GM13976 (cell line): ENCODE data around the gene KIAA2012.

Experiments
- DNase-seq: peaks from one replicate; pipeline ENCODE4 v3.0.0; 2012; ENCODE audit warnings: low spot score
- CTCF ChIP-seq: IDR thresholded peaks from 2 replicates; pipeline ENCODE4 v1.5.1; 2012; ENCODE audit warnings: borderline replicate concordance, mild to moderate bottlenecking; ENCODE audit not compliant: insufficient read depth; ENCODE audit errors: extremely low read depth, missing control alignments, control extremely low read depth
- in situ Hi-C: fragments of 300-500 bp; cut with MboI; formaldehyde crosslinking; loops from one replicate; pipeline ENCODE4 v1.12.0; 2022; ENCODE audit warnings: low sequenced_read_pairs, mixed read lengths, inconsistent platforms; ENCODE audit not compliant: unreplicated experiment

The KIAA2012 gene

DNA sequence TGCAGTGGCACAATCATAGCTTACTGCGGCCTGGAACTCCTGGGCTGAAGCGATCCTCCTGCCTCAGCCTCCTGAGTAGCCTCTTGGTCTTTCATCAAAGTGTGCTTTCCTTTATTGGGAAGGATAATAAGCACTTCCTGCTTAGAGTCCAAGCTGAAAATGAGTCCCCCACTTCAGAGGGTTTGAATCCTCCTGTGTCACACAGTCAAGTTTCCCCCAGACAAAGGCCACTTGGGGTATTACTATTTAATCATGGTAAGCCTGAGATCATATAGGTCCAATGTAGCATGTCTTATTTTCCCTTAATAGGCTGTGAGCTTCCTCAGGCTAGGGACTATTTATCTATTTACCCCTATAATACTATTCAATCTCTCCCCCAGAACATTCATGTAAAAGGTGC lies 11.4 kb upstream of the KIAA2012 start:
- DNase-seq: no peak
- in situ Hi-C loops: no loop called here
- TF ChIP-seq CTCF: no peak

GRCh38 chr2:202064171-202064880 lies 8.7 kb upstream of the KIAA2012 start:
- TF ChIP-seq CTCF: no peak
- DNase-seq: no peak
- in situ Hi-C loops: no loop called here

GRCh38 chr2:202064881-202065230 lies 8.2 kb upstream of the KIAA2012 start:
- no peak for DNase-seq
- TF ChIP-seq CTCF: no peak
- in situ Hi-C loops: no loop called here

GRCh38 chr2:202065876-202066275 lies 7.2 kb upstream of the KIAA2012 start:
- no peak for TF ChIP-seq CTCF
- in situ Hi-C loops: no loop called here
- no peak for DNase-seq

GRCh38 chr2:202066875-202067274 lies 6.2 kb upstream of the KIAA2012 start:
- in situ Hi-C loops: no loop called here
- no peak for TF ChIP-seq CTCF
- no peak for DNase-seq

- TF ChIP-seq CTCF: no peak
- in situ Hi-C loops: no loop called here
Observed at GRCh38 chr2:202067589-202067988, 5.5 kb upstream of the KIAA2012 start.

GRCh38 chr2:202069170-202070067 lies 3.6 kb upstream of the KIAA2012 start:
- no peak for DNase-seq
- in situ Hi-C loops: no loop called here
- TF ChIP-seq CTCF: no peak

More at GRCh38 chr2:202067589-202067988, 5.5 kb upstream of the KIAA2012 start:
- no peak for DNase-seq
